Measurements from ENCODE around the gene PHYHD1.

The PHYHD1 gene

GRCh38 chr9:128920381-128921058, at the start of gene PHYHD1:
PHYHD1 (plus strand) TSS chr9:128920982; CDS start chr9:128922324, 1,342 bp downstream.
- DNase-seq (ENCODE audit: low read depth), result peak; percentile 60

GRCh38 chr9:128877852-128878251, 42.9 kb upstream of the PHYHD1 start:
- DNase-seq (ENCODE audit: low read depth), result no peak

GRCh38 chr9:128881884-128882676, 38.7 kb upstream of the PHYHD1 start, which contains the start of the genes KYAT1 and LRRC8A:
KYAT1 (minus strand) TSS chr9:128881950; CDS start chr9:128845405, 36,545 bp downstream.
LRRC8A (plus strand) TSS chr9:128882133; CDS start chr9:128907165, 25,032 bp downstream.
- DNase-seq (ENCODE audit: low read depth), result peak; percentile 87

- DNase-seq (ENCODE audit: low read depth), result no peak
These were observed 37.8 kb upstream of the PHYHD1 start for GRCh38 chr9:128882677-128883603.

- DNase-seq (ENCODE audit: low read depth), result no peak
These were observed 36.6 kb upstream of the PHYHD1 start for GRCh38 chr9:128884164-128884563.

- no peak for DNase-seq (ENCODE audit: low read depth)
These were observed 35.4 kb upstream of the PHYHD1 start for GRCh38 chr9:128885376-128885775.

- no peak for DNase-seq (ENCODE audit: low read depth)
These were observed 35.0 kb upstream of the PHYHD1 start for GRCh38 chr9:128885798-128886197.

GRCh38 chr9:128886211-128886891, 34.4 kb upstream of the PHYHD1 start:
- no peak for DNase-seq (ENCODE audit: low read depth)

GRCh38 chr9:128887049-128887448, 33.7 kb upstream of the PHYHD1 start:
- no peak for DNase-seq (ENCODE audit: low read depth)

- no peak for DNase-seq (ENCODE audit: low read depth)
These were observed 32.9 kb upstream of the PHYHD1 start for GRCh38 chr9:128887914-128888350.

GRCh38 chr9:128891321-128892220, 29.2 kb upstream of the PHYHD1 start:
- DNase-seq (ENCODE audit: low read depth), result no peak

GRCh38 chr9:128892221-128892921, 28.4 kb upstream of the PHYHD1 start:
- peak; percentile 91 for DNase-seq (ENCODE audit: low read depth)

GRCh38 chr9:128893354-128893753, 27.4 kb upstream of the PHYHD1 start:
- no peak for DNase-seq (ENCODE audit: low read depth)

GRCh38 chr9:128894764-128895163, 26.0 kb upstream of the PHYHD1 start:
- no peak for DNase-seq (ENCODE audit: low read depth)

GRCh38 chr9:128895556-128895955, 25.2 kb upstream of the PHYHD1 start:
- DNase-seq (ENCODE audit: low read depth), result no peak

GRCh38 chr9:128898382-128898781, 22.4 kb upstream of the PHYHD1 start:
- DNase-seq (ENCODE audit: low read depth), result no peak

GRCh38 chr9:128898845-128899565, 21.8 kb upstream of the PHYHD1 start:
- no peak for DNase-seq (ENCODE audit: low read depth)

- DNase-seq (ENCODE audit: low read depth), result no peak
These were observed 21.0 kb upstream of the PHYHD1 start for GRCh38 chr9:128899566-128900322.

All from fibroblast of the conjunctiva (primary cell).